ENCODE measurements around the gene ZBTB7C.

ZBTB7C gene

DNA sequence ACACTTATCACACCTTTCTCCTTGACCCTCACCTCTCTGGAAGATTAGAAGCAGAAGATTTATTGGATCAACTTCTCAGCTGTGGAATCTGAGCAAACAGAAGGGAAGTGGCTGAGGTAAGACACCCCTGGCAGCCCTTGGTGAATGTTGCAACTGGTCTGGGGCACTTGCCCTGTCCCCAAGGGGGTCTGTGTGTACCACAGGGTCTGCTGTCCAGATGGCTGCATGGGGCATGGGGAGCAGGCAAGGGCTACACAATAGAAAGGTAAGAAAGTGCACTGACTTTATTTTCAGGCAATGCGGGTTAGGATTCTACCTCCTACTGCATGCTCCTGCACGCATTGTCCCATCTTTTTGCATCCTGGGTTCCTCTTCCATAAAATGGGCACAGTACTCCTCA lies 240.3 kb downstream of the ZBTB7C start:
- DNase-seq (ENCODE audit: low read depth in 2 of 2), result no peak

DNA sequence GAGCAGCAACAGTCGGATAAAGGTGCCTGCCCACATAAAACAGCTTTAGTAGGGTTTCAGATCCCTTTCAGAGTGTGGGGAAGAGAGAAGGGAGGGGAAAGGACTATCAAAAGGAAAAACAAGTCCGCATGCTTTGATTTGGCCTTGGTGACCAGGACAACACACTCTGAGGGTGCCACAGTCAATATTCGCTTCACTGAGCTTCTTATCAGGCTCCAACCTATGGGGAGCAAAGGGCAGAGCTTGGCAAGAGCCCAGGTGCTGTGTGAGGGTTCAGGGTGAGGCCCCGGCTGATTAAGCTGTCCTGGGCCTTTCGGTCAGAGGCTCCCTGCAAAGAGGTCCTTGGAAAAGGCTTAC lies 241.3 kb downstream of the ZBTB7C start:
- DNase-seq (ENCODE audit: low read depth in 2 of 2), result no peak

DNA sequence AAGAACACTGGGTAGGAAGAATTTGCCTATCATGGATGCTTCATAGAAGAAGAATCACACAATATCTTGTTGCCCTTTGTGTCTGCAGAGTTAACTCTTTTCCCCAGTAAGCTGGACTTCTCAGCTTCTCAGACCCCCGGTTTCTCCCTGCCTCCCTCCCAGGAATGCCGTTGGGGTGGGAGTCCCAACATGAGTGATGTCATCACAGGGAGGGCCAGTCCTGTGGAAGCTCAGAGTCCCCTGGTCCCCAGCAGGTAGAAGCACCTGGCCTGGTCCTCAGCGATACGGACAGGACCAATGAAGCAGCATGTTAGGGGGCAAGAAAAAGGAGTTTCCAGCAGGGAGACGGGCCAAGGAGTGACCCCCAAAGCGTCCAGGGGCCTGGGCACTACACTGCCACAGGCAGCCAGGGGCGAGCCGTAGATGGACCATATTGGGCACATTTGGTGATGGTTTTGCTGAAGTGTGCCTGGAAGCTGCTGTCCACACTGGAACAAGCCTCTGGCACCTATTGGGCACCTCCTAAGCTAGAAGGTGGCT lies 242.8 kb downstream of the ZBTB7C start:
- DNase-seq (ENCODE audit: low read depth in 2 of 2), result no peak

DNA sequence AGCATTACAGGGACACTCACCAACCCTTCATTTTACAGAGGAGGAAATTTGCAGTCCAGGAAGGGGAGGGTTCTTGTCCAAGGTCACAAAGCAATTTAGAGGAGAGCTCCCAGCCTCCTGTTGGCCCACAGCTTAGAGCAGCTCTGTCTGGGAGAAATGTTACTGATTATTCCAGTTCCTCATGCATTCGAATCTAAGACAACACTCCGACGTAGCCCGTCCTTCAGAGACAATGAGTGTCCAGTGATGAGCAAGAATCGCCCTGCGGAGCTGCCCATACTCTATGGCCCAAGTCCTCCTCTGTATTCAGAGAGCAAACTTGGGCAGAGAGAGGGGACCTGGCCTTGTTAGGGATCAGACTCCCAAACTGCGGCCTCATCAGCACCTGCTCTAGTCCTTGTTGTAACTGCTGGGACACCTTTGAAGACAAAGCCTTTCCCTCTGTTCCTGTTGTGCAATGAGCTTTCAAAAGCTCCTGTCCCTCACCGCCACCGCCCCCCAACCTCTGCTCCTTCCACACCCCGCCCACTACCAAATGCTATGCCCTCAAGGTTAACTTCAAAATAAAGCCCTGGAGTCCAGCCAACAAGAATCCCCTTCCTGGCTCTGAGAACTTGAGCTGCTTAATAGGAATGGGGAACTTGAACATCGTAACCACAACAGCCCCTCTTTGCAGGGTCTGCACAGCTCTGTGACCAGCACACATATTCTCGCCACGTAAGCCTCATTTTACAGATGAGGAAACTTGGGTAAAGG lies 243.9 kb downstream of the ZBTB7C start:
- no peak for DNase-seq (ENCODE audit: low read depth in 2 of 2)

DNA sequence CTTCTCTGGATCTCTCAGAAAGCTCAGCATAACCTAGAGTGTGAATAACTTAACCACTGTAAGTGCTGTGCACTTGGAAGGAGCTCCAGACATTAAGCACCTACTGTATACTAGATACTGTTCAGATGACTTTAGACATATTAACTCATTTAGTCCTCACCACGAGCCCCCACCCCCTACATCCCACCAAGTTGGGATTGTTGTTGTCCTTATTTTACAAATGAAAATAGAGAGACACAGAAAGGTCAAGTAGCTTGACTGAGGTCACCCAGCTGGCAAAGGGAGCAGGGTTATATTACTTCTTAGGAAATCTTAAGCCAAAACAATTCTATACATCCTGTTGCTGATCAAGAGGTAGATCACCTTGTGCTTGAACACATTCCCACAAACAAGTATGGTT lies 244.5 kb downstream of the ZBTB7C start:
- no peak for DNase-seq (ENCODE audit: low read depth in 2 of 2)

DNA sequence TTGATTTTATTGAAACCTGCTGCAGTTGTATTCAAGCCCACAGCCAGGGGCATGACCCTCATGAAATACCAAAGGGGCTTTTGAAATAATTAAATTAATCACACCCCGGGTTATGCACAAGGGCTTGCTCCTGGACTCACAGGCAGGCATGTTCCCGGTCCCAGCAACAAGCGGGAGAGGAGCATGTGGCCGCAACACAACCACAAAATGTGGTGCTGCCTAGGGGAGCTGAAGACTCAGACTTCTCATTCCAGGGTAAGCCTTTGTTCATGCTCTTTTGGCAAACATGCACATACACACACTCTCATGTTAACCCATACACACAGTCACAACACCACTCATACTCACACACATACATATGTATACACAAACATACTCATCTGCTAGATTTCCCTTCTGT lies 245.1 kb downstream of the ZBTB7C start:
- DNase-seq (ENCODE audit: low read depth in 2 of 2), result no peak

DNA sequence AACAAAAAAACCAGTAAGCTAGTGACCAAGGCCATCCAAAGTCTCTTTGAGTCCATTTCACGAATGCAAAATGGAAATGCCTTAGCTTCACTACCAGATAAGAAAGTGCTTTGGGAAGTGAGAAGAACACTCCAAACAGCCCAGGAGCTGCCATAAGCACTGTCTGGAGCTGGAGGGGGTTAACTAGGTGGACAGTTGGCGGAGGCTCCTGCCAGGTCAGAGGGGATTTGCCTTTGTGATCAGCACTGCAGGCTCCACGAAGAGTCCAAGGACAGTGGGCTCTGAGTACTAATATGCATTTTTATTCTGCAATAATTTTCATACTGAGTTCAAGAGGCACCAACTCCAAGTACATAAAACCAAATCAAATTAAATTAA lies 245.5 kb downstream of the ZBTB7C start:
- no peak for DNase-seq (ENCODE audit: low read depth in 2 of 2)

DNA sequence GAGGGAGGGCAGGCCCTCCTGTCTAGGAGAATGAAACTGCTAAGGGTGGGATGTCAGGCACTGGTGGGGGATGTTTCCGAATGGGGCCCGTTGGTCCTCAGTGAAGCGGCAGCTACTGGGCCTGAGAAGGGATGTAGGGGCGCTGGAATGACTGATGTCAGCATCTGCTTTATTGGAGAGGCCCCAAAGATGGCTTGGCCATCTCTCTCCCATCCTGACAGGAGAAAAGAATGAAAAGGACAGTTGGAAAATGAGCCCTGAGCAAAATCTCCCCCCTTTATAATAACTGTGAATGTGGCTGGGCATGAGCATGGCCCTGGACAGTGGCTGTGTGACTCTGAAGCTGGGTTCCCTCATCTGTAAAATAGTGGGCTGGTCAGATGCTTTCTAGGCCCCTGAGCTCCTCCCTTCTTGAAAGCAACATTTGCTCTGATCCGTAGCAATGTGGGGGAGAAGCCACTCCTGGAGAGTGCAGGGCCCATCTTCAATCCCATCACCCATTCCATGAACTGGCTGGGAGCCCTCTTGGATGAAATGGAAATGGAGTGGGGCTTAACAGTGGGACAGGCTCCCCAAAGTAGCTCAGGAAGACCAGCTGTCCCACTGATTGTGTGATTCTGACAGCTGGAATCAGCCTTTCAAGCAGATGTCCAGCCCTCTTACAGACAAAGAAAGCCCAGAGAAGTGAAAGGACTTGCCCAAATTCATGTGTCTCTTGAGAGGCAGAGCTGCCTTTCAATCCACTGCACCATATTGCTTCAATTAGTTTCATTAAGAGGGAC lies 246.0 kb downstream of the ZBTB7C start:
- DNase-seq (ENCODE audit: low read depth in 2 of 2), result no peak

DNA sequence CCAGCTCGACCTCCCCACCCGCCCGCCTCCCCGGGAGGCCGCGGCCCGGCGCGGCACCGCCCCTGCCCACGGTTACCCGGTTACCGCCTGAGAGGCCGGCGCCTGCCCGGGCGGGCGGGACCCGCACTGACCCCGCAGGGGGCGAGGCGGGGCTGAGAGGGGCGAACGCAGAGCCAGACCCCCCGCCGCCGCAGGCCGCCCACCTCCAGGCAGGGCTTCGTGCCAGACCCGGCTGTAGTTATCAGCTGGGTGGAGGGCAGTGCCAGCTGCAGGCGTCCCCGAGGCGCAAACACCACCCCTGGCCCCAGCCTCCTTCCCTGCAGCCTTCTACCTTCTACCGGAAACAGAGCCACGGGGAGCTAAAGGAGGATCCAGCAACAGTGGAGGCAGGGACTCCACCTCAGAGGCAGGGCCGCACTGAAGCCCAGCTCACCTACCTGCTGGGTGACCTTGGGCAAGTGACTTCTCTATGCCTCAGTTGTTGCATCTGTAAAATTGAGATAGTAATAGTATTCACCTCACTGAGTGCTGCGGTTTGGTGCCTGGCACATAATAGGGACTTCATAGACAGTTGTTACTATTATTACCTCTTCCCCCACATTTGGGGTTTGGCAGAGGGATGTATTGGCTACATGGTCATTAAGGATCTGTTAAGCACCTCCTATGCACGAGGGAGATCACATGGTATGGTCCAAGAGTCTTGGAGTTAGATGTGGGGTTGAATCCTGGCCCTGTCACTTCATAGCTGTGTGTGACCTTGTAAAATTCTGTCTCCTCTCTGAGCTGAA lies 247.1 kb downstream of the ZBTB7C start:
- DNase-seq (ENCODE audit: low read depth in 2 of 2), result no peak

DNA sequence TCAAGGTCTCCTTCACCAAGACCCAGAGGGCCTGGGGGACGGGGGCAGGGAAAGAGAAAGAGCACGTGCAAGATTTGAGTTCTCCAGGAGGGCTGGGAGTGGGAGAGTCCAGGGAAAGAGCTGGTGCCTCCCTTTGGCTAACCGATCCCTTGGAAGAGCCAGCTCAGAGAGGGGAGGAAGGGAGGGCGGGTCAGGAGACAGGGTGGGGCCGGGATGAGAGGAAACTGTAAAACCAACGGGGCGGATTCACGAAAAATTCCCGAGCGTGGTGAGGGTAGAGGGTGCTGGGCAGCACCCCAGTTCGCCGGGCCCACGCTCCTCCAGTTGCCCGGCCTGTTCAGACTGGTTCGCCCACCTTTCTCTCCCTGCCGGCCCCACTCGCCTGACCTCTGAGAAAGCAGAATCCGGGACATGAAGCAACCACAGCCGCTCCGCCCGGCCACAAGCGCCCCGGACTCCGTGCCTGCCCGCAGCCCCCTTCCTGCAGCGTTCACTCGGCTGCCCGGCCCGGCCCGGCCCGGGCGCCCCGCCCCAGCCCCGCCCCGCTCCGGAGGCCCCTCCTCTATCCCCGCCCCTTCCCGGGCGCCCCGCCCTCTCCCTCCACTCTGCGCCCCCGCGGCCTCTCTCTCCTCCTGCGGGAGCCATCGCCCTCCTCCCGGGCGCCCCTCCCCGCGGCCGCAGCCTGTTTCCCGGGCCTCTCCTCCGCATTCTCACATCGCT lies 247.8 kb downstream of the ZBTB7C start:
- DNase-seq (ENCODE audit: low read depth in 2 of 2), result peak; percentile 42 to 54

DNA sequence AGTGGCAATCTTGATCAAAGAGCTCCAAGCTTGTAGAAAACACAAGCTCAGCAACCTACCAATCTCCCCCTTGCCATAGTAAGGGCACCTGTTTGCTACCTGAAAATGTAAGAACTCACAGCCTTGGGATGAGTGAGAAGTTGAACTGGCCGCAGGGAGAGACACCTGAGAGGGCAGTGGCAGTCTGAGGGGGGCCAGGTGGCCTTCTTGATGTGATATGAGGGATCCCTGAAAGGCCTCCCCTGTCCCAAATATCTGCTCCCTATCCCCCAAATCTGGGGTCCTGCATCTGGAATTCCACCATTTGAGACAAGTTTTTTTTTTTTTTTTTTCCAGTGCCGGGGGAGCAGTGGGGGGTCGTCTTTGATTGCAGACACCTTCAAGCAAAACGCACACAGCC lies 248.6 kb downstream of the ZBTB7C start:
- no peak for DNase-seq (ENCODE audit: low read depth in 2 of 2)

DNA sequence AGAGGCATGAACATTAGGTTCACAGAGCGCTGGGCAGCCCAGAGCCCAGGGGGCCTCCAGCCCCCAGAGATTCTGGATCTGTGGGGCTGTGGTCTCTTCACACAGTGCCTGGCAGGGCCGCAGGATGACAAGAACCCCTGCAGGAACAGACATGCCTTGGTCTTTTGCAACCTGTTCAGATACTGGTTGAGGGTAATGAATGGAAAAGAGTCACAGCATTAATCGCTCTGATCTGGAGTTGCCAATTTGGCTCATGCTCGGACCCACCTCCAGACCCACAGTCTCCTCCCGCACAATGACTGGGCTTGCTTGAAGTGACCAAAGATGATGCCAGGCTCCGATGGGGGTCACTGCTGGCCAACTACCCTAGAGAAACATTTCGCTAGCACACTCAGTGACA lies 249.4 kb downstream of the ZBTB7C start:
- DNase-seq (ENCODE audit: low read depth in 2 of 2), result no peak

DNA sequence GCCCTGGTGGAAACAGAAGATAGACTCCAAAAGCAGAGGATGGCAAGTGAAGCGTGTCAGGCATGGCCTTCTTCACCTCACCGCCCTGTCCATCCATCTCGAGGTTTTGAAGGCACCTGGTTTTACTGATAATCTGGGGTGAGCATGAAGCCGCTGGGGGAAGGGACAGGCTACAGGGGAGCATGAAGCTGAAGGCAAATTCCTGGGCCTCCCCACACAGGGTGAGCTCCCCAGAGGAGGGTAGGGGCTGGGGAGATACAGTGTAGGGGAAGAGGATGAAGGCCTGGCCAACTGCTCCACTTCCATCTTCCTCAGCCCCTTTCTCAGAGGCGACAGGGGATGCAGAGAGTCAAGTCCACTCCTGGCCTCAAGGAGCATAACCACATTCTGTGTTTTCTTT lies 250.5 kb downstream of the ZBTB7C start:
- DNase-seq (ENCODE audit: low read depth in 2 of 2), result no peak

DNA sequence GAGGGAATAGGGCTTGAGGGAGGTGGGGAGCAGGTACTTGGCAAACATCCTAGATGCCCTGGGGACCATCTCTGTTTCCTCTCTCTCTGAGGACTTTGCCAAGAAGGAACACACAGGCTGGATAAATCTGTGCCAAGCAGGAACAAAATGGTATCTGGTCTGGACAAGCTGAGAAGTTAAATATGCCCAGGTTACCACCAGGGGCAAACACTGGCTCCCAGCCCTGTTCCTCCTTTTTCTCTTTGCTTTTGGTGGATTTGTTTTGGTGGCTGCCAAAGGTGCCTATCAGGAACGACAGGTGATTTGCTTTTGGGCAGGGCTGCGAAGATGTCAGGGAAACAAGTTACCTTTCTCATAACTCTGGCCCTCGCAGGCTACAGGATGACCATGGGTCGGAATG lies 251.2 kb downstream of the ZBTB7C start:
- DNase-seq (ENCODE audit: low read depth in 2 of 2), result no peak

DNA sequence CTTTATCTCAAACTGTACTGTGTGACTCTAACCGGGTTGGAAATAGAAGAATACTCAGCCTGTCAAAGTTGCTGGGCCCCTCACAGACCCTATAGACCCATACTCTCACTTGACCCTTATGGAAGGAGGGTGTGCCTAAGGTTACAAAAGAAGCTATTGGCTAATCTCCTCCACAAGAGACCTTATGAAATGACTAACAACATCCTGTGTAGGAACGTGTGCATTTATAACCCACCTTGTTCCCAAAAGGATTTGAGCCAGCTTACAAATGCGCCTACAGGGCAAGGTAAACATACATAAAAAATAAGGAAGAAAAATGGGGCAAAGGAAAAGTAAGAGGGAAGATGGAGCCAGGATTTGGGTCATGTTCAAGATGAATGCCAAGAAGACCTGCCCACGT lies 253.3 kb downstream of the ZBTB7C start:
- DNase-seq (ENCODE audit: low read depth in 2 of 2), result no peak

DNA sequence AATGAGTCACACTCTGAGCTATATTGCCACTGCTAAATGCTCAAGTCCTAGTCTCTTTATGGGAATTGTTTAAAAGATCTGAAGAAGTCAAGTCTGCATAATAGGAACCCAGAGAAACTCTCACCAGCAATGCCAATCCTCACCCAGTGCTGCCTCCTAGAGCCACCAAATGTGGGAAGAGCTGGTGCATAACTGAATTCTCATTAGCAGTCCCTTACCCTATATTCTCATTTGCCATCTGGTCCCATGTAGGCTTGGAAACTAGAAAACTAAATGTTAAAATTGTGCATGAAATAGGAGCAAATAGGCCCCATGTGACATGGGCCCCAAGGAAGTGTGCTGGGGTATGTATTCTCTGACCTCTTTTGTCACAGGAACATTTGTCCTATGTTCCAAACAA lies 254.4 kb downstream of the ZBTB7C start:
- DNase-seq (ENCODE audit: low read depth in 2 of 2), result no peak

DNA sequence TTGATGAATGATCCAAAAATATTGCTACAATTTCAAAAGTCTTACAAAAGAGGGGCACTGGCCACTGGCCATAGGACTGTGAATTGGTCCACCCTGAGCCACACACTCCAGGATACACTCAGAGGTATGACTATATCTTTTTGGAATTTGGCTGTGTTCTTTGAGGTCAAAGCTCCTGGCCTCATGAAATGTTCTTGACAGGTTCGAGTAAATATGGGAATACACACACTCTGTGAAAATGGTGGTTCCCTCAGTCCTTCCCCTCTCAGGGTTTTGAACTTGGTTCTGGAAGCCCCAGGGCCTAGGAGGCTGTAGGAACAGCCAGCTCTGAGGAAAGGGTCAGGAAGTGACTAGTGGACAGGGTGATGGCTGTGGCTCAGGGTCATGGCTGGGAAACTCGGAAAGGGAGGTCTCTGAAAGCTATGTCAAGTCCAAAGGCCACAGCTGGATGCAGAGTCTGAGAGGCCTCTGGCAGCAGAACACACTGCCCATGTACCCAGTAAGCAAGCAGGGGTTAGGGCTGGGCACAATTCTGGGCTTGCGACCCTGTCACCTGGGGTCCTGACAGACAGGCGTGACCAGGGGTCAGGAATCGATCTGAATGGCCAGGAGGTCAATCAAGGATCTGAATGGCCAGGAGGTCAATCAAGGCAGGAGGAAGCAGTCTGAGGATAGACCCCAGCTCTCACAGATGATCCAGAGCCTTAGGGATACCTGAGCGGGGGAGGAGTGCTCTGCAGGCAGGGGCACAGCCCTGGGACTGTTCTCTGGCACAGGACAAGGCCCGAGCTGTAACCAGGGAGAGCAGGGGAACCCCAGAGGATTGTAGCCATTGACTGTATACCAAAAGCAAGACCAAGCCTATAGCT lies 255.3 kb downstream of the ZBTB7C start:
- DNase-seq (ENCODE audit: low read depth in 2 of 2), result no peak

DNA sequence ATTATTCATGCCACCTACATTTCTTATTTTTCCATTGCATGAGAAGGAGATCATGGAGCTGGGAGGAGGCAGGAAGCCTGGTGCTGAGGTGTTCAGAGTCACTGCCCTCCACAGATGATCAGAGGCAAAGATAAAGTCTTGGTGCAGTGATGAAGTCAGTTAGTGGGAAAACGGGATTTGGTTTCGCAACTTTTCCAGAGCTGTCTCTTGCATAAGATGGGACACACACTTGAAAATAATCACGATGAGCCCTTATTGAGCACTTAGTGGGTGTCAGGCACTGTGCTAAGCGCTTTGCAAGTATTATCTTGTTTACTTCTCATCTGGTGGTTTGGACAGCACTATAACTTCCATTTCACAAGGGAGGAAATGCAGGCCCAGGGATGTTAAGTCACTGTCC lies 256.6 kb downstream of the ZBTB7C start:
- DNase-seq (ENCODE audit: low read depth in 2 of 2), result no peak

DNA sequence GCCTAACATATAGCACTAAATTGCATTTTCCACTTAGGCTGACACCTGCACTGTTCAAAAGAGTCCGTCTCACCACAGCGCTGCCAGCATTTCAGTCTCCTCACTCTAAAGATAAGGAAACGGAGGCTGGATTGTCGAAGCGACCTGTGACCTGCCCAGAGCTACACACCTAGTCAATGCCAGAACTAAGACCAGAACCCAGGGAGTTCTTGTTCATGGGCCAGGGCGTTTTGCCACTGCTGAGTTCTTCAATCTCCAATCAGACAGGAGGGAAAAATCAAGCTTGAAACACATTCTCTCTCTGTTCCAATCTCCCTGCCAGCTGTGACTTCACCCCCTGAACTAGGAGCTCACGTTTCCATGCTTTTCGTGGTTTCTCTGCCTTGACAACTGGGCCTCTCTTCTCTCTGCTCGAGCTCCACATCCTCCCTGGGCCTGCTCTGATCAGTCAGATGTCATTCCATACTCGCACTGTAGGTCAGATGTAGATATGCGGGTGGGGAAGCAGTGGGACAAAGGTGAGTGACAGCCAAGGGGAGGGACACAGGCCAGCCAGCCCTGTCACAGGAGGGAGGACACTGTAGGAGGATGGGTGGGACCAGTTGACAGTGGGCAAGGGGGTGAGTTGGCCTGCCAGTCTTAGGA lies 257.6 kb downstream of the ZBTB7C start:
- DNase-seq (ENCODE audit: low read depth in 2 of 2), result no peak

DNA sequence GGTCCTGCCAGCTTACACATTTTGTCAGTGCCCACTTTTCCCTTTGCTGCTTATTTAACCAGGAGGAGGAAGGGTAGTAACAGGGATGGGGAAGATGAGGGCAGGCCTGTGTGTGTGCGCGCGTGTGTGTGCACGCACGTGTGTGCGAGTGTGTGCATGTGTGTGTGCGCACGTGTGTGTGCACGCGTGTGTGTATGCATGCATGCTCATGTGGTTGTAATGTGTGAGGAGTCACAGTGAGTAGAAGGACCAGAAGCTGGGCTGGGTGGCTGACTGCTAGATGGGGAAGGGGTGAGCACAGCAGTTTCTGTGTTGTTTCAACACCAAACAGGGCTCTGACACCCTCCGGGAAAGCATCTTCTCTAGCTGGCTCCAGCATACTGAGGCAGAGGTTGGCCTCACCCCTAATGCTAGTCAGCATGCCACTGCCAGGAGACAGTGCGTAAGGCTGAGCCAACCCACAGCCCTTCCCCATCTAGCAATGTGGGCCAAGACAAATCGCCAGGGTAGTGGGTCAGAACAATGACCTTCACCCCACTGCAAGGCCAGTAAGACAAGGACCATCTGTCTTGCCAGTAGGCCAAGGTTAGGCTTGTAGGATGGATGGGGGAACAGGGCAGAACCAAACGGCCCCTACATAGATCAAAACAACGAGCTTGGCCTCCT lies 260.0 kb downstream of the ZBTB7C start:
- DNase-seq (ENCODE audit: low read depth in 2 of 2), result no peak
